Adrenal gland (tissue), 5 donors: ENCODE measurements around the gene CYP2U1.

Source experiments
- CTCF ChIP-seq, 6 experiments: fragments of 450-650 bp in 4 of 6; fragments of 200-600 bp in 2 of 6; sonication (generic) in 1 of 6; IDR thresholded peaks; 1 replicate in 5 of 6; 2 replicates in 1 of 6; pipeline versions ENCODE4 v1.5.1 to v1.8.0; 2016 to 2021; ENCODE audit warnings: antibody characterized with exemption in 6 of 6, mild to moderate bottlenecking in 2 of 6, moderate library complexity in 1 of 6
- POLR2A ChIP-seq, 2 donors: fragments of 450-650 bp; IDR thresholded peaks; one replicate each; pipeline ENCODE4 v1.6.1; 2017; ENCODE audit warnings: antibody characterized with exemption in 2 of 2, mild to moderate bottlenecking in 2 of 2, moderate library complexity in 1 of 2
- donor health status: DM: no; HTN: no; CAD: no.

GRCh38 chr4:107988763-107989035, 57.4 kb downstream of the CYP2U1 start:
- TF ChIP-seq CTCF (IDR thresholded peaks at IDR 0.05) (no peak), POLR2A (IDR thresholded peaks at IDR 0.05) (no peak)
